Panc1 (cell line): Measurements from ENCODE around the gene MCCC2. TPM values are rescaled to one million over a fixed set of nuclear protein-coding genes. Genes with fewer than 3 reads are reported as not detected.
"Not testable (repeated sequence)": the region's sequence is repeated elsewhere in the genome, so short reads cannot be mapped to it uniquely, and the experiment has no call there.

ENCODE experiments used
- ATAC-seq: fragments of 200-7000 bp; cut with Tn5 transposase; 2 replicates; pipeline ENCODE4 v1.9.1; 2020; ENCODE audit warnings: mild to moderate bottlenecking, moderate library complexity
- BruUV-seq: library from RNA; stranded (reverse); fragments of 400-500 nt; replicated peaks from 2 replicates; lab custom pipeline; 2021; lab: Mats Ljungman, UMichigan
- CTCF ChIA-PET: fragments of 300-600 bp; sonication (Branson Sonifier 250); formaldehyde crosslinking; loops from one replicate; lab custom pipeline; 2022; ENCODE audit warnings: antibody characterized with exemption; lab: Charles Lee
- POLR2A ChIA-PET: fragments of 300-600 bp; sonication (Branson Sonifier 250); formaldehyde crosslinking; loops from one replicate; lab custom pipeline; 2022; ENCODE audit warnings: antibody characterized with exemption; lab: Charles Lee
- DNase-seq: peaks from one replicate; pipeline ENCODE4 v3.0.0-alpha.2; 2010; ENCODE audit warnings: low read depth, low spot score
- H3K27ac ChIP-seq: 2 replicates; pipeline ENCODE4 v1.5.1; 2011; ENCODE audit warnings: mild to moderate bottlenecking, low read length, inconsistent platforms
- H3K27me3 ChIP-seq: fragments of 200-500 bp; sonication (Bioruptor generic); 2 replicates; pipeline ENCODE4 v1.6.0; 2014; ENCODE audit warnings: low read length, inconsistent platforms; ENCODE audit not compliant: control insufficient read depth, insufficient read depth
- H3K36me3 ChIP-seq: fragments of 200-500 bp; sonication (Bioruptor generic); 2 replicates; pipeline ENCODE4 v1.5.1; 2014; ENCODE audit warnings: inconsistent platforms, mild to moderate bottlenecking, low read length, moderate library complexity; ENCODE audit not compliant: control insufficient read depth, insufficient read depth
- H3K4me1 ChIP-seq: 2 replicates; pipeline ENCODE4 v1.5.1; 2011; ENCODE audit warnings: inconsistent platforms, mild to moderate bottlenecking, low read length, moderate library complexity; ENCODE audit not compliant: control insufficient read depth, insufficient read depth
- H3K4me3 ChIP-seq, 2 experiments: 2 replicates each; pipeline ENCODE4 v1.5.1; 2011 to 2012; ENCODE audit warnings: low read depth in 2 of 2, low read length in 2 of 2, mild to moderate bottlenecking in 2 of 2, inconsistent platforms in 1 of 2, moderate library complexity in 1 of 2
- H3K9me3 ChIP-seq: fragments of 200-500 bp; sonication (Bioruptor generic); 2 replicates; pipeline ENCODE4 v1.5.1; 2014; ENCODE audit warnings: low read depth, mild to moderate bottlenecking, inconsistent platforms, low read length, moderate library complexity; ENCODE audit not compliant: control insufficient read depth, insufficient read depth
- CTCF ChIP-seq: fragments of 450-650 bp; IDR thresholded peaks from 2 replicates; pipeline ENCODE4 v1.5.1; 2017; ENCODE audit warnings: mild to moderate bottlenecking
- POLR2AphosphoS5 ChIP-seq: IDR thresholded peaks from 2 replicates; pipeline ENCODE4 v1.6.1; 2012; ENCODE audit warnings: mild to moderate bottlenecking, low read depth, low read length, moderate library complexity
- SIN3A ChIP-seq: IDR thresholded peaks from 2 replicates; pipeline ENCODE4 v1.6.1; 2012; ENCODE audit warnings: low read depth, mild to moderate bottlenecking, low read length, moderate library complexity, borderline replicate concordance; ENCODE audit not compliant: insufficient read depth
- TCF7L2 ChIP-seq: IDR thresholded peaks from 2 replicates; pipeline ENCODE4 v1.6.1; 2011; ENCODE audit warnings: mild to moderate bottlenecking, low read depth, low read length, inconsistent platforms
- in situ Hi-C: cut with HindIII; loops from 2 replicates; pipeline ENCODE4 v1.10.0; 2016; ENCODE audit warnings: low sequenced_read_pairs, low pct_unique_long_range_greater_than_20kb
- intact Hi-C: fragments of 100-400 bp; cut with micrococcal nuclease; formaldehyde crosslinking; loops from one replicate; pipeline ENCODE4 v1.10.0; 2022; ENCODE audit not compliant: unreplicated experiment
- total RNA-seq: library from RNA; stranded (reverse); gene quantifications from one replicate; pipeline ENCODE4 v1.2.1, GENCODE V29; 2021; ENCODE audit not compliant: unreplicated experiment
- TF ChIP-seq, protein P1 (sequence below), 2 experiments: IDR thresholded peaks; 2 replicates each; pipeline ENCODE4 v1.6.1; 2011 to 2012; ENCODE audit warnings: low read depth in 2 of 2, control low read depth in 1 of 2, low read length in 1 of 2, mild to moderate bottlenecking in 1 of 2, moderate library complexity in 1 of 2; ENCODE audit not compliant: insufficient read depth in 1 of 2

The MCCC2 gene
- total RNA-seq, 1 experiment from 2014 or later, result 74.1 TPM

DNA sequence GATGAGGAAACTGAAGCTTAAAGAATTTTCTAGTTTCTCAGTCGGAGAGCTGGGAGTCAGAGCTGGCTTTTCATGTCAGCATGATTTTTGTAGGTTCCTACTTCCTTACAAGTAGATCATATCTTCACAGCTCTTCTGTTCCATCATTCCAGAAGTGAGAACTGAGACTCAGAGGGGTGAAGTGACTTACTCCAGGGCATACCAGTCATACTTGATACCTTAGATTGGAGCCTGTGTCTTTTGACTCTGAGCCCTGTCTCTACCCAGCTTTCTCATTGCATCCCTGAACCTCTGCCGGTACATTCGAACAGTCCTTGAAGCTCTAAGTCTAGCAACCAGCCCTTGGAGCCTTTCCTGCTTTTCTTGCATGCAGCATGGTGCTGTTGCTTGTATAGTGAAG is 53.3 kb downstream of the MCCC2 start:
- no TSS peak for BruUV-seq
- DNase-seq (no peak), ATAC-seq (no peak)
- ChIA-PET CTCF (interaction anchor here (0.6 kb wide), 1 partner anchor 162 kb away, joined by 4 read pairs; no protein-coding TSS in a partner anchor), POLR2A (interaction anchor here (0.6 kb wide), 1 partner anchor 218 kb away, joined by 4 read pairs; no protein-coding TSS in a partner anchor)
- Histone ChIP-seq H3K27me3 (no peaks in the 10 kb centered on the region), H3K4me3 (no peak overlapping the region), H3K27ac (no peak overlapping the region), H3K36me3 (peaks cover 11% of the 10 kb centered on the region), H3K9me3 (no peaks in the 10 kb centered on the region), H3K4me1 (no peaks in the 10 kb centered on the region)
- intact Hi-C loops, result no loop called here
- in situ Hi-C loops, result no loop called here
- no peak for TF ChIP-seq SIN3A
- TF ChIP-seq, protein P1, sequence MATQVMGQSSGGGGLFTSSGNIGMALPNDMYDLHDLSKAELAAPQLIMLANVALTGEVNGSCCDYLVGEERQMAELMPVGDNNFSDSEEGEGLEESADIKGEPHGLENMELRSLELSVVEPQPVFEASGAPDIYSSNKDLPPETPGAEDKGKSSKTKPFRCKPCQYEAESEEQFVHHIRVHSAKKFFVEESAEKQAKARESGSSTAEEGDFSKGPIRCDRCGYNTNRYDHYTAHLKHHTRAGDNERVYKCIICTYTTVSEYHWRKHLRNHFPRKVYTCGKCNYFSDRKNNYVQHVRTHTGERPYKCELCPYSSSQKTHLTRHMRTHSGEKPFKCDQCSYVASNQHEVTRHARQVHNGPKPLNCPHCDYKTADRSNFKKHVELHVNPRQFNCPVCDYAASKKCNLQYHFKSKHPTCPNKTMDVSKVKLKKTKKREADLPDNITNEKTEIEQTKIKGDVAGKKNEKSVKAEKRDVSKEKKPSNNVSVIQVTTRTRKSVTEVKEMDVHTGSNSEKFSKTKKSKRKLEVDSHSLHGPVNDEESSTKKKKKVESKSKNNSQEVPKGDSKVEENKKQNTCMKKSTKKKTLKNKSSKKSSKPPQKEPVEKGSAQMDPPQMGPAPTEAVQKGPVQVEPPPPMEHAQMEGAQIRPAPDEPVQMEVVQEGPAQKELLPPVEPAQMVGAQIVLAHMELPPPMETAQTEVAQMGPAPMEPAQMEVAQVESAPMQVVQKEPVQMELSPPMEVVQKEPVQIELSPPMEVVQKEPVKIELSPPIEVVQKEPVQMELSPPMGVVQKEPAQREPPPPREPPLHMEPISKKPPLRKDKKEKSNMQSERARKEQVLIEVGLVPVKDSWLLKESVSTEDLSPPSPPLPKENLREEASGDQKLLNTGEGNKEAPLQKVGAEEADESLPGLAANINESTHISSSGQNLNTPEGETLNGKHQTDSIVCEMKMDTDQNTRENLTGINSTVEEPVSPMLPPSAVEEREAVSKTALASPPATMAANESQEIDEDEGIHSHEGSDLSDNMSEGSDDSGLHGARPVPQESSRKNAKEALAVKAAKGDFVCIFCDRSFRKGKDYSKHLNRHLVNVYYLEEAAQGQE (IDR thresholded peaks at IDR 0.05; ENCODE audit: insufficient read depth in 1 of 2, low read depth in 2 of 2, low read length in 1 of 2), result no peak
- TF ChIP-seq CTCF, result no peak
- no peak for TF ChIP-seq POLR2AphosphoS5
- no peak for TF ChIP-seq TCF7L2

- no TSS peak for BruUV-seq
- H3K27ac ChIP-seq, result no peak overlapping the region
- no peaks in the 10 kb centered on the region for H3K27me3 ChIP-seq
- ChIA-PET POLR2A (no interaction called here), CTCF (no interaction called here)
- no peak for ATAC-seq
- TF ChIP-seq SIN3A (no peak), TCF7L2 (no peak), POLR2AphosphoS5 (no peak), CTCF (no peak)
- TF ChIP-seq, protein P1 (IDR thresholded peaks at IDR 0.05; ENCODE audit: insufficient read depth in 1 of 2, low read depth in 2 of 2, low read length in 1 of 2), result no peak
- no peak for DNase-seq
- H3K9me3 ChIP-seq, result no peaks in the 10 kb centered on the region
- intact Hi-C loops, result no loop called here
- in situ Hi-C loops, result no loop called here
- no peaks in the 10 kb centered on the region for H3K4me1 ChIP-seq
- H3K36me3 ChIP-seq, result peaks cover 15% of the 10 kb centered on the region
- H3K4me3 ChIP-seq, result no peak overlapping the region
These were observed 57.9 kb downstream of the MCCC2 start for GRCh38 chr5:71645030-71645429.

DNA sequence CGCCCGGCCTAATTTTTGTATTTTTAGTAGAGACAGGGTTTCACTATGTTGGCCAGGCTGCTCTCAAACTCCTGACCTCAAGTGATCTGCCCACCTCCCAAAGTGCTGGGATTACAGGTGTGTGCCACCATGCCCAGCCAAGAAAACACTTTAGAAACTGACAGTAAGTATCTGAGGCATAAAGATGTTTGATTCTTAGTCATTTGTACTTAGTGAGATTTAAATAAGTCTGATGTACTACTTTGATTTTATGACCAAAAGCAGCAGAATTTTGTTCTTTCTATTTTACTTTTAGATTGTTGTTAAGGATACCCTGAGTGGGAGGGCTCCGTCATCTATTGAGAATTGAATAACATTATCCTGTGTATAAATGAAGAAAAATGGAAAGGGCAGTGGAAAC is 63.8 kb downstream of the MCCC2 start:
- H3K4me3 ChIP-seq, ATAC-seq, H3K4me1 ChIP-seq, H3K9me3 ChIP-seq, H3K27ac ChIP-seq, DNase-seq, intact Hi-C loops, CTCF ChIA-PET, in situ Hi-C loops, POLR2A ChIA-PET, BruUV-seq, H3K27me3 ChIP-seq: not testable (repeated sequence)
- peaks cover 10% of the 10 kb centered on the region for H3K36me3 ChIP-seq
